WTC11 (cell line): ENCODE measurements around the gene GNG14. TPM values are rescaled to one million over a fixed set of nuclear protein-coding genes. Genes with fewer than 3 reads are reported as not detected.
"Not testable (repeated sequence)": the region's sequence is repeated elsewhere in the genome, so short reads cannot be mapped to it uniquely, and the experiment has no call there.

Experiments used
- ATAC-seq: fragments of 200-7000 bp; cut with Tn5 transposase; 2 replicates; pipeline ENCODE4 v1.10.0; 2021; ENCODE audit warnings: mild to moderate bottlenecking, moderate library complexity
- CTCF ChIA-PET: fragments of 300-600 bp; sonication (Branson Sonifier 250); formaldehyde crosslinking; loops from one replicate; lab custom pipeline; 2021; ENCODE audit warnings: antibody characterized with exemption; lab: Charles Lee
- POLR2A ChIA-PET: fragments of 350-600 bp; sonication (Branson Sonifier 250); formaldehyde crosslinking; loops from one replicate; lab custom pipeline; 2021; ENCODE audit warnings: antibody characterized with exemption; lab: Charles Lee
- DNase-seq: peaks from one replicate; pipeline ENCODE4 v3.0.0; 2021; ENCODE audit warnings: low spot score
- H3K27ac Mint-ChIP-seq: 2 replicates; pipeline ENCODE4 v1.8.0; 2021; ENCODE audit warnings: mixed read lengths
- H3K27me3 Mint-ChIP-seq: 2 replicates; pipeline ENCODE4 v1.8.0; 2021; ENCODE audit warnings: low read depth, mild to moderate bottlenecking, moderate library complexity, mixed read lengths
- H3K36me3 Mint-ChIP-seq: 2 replicates; pipeline ENCODE4 v1.8.0; 2021; ENCODE audit warnings: mixed read lengths
- H3K4me1 Mint-ChIP-seq: 2 replicates; pipeline ENCODE4 v1.8.0; 2022; ENCODE audit warnings: mixed read lengths
- H3K4me3 Mint-ChIP-seq: 2 replicates; pipeline ENCODE4 v1.8.0; 2021; ENCODE audit warnings: mild to moderate bottlenecking, moderate library complexity, mixed read lengths
- H3K9me3 Mint-ChIP-seq: 2 replicates; pipeline ENCODE4 v1.8.0; 2021; ENCODE audit warnings: mixed read lengths
- ATF1 ChIP-seq: sonication (generic); formaldehyde crosslinking; IDR thresholded peaks from 2 replicates; pipeline ENCODE4 v1.8.1; 2023; ENCODE audit warnings: mild to moderate bottlenecking, moderate library complexity, missing genetic modification reagents
- FOXJ3 ChIP-seq: sonication (generic); formaldehyde crosslinking; IDR thresholded peaks from 2 replicates; pipeline ENCODE4 v1.9.0; 2021; ENCODE audit warnings: missing genetic modification reagents, mild to moderate bottlenecking, borderline replicate concordance
- FOXK1 ChIP-seq: sonication (generic); formaldehyde crosslinking; IDR thresholded peaks from 2 replicates; pipeline ENCODE4 v1.8.0; 2022; ENCODE audit warnings: mild to moderate bottlenecking, moderate library complexity, missing genetic modification reagents
- GTF2I ChIP-seq: fragments of 250-450 bp; sonication (Bioruptor Pico); conservative IDR thresholded peaks from 2 replicates; pipeline ENCODE4 v1.4.0; 2021; ENCODE audit warnings: mild to moderate bottlenecking
- IRF2 ChIP-seq: sonication (generic); formaldehyde crosslinking; IDR thresholded peaks from 2 replicates; pipeline ENCODE4 v1.8.0; 2022; ENCODE audit warnings: low read depth, missing genetic modification reagents, borderline replicate concordance
- PRRX2 ChIP-seq: fragments of 250-450 bp; sonication (Bioruptor Pico); IDR thresholded peaks from 2 replicates; pipeline ENCODE4 v1.8.0; 2021; ENCODE audit warnings: mild to moderate bottlenecking
- RORB ChIP-seq: fragments of 250-450 bp; sonication (Bioruptor Pico); IDR thresholded peaks from 2 replicates; pipeline ENCODE4 v1.9.0; 2021; ENCODE audit warnings: mild to moderate bottlenecking
- SOX15 ChIP-seq: fragments of 250-450 bp; sonication (Bioruptor Pico); IDR thresholded peaks from 2 replicates; pipeline ENCODE4 v1.9.0; 2021; ENCODE audit warnings: mild to moderate bottlenecking
- ZNF263 ChIP-seq: sonication (generic); formaldehyde crosslinking; IDR thresholded peaks from 2 replicates; pipeline ENCODE4 v1.8.1; 2022; ENCODE audit warnings: low read depth, mild to moderate bottlenecking, moderate library complexity, missing genetic modification reagents
- ZNF671 ChIP-seq: fragments of 250-450 bp; sonication (Bioruptor Pico); IDR thresholded peaks from 2 replicates; pipeline ENCODE4 v1.8.0; 2021; ENCODE audit warnings: mild to moderate bottlenecking
- total RNA-seq: library from RNA; stranded (reverse); gene quantifications from 3 replicates; pipeline ENCODE4 v1.2.3, GENCODE V29; 2021
- TF ChIP-seq, protein P1 (sequence below): sonication (generic); formaldehyde crosslinking; conservative IDR thresholded peaks from 2 replicates; pipeline ENCODE4 v1.8.1; 2022; ENCODE audit warnings: mild to moderate bottlenecking, missing genetic modification reagents
- TF ChIP-seq, protein P2 (sequence below): fragments of 250-450 bp; sonication (Bioruptor Pico); IDR thresholded peaks from 2 replicates; pipeline ENCODE4 v1.9.0; 2021; ENCODE audit warnings: mild to moderate bottlenecking
- TF ChIP-seq, protein P3 (sequence below): fragments of 200-600 bp; IDR thresholded peaks from 2 replicates; pipeline ENCODE4 v1.8.0; 2022; ENCODE audit warnings: antibody characterized with exemption
- TF ChIP-seq, protein P4 (sequence below): fragments of 250-450 bp; sonication (Bioruptor Pico); conservative IDR thresholded peaks from 2 replicates; pipeline ENCODE4 v1.9.0; 2021; ENCODE audit warnings: mild to moderate bottlenecking
- TF ChIP-seq, protein P5 (sequence below): sonication (generic); formaldehyde crosslinking; IDR thresholded peaks from 2 replicates; pipeline ENCODE4 v1.8.1; 2022; ENCODE audit warnings: low read depth, missing genetic modification reagents, borderline replicate concordance

The GNG14 gene
- total RNA-seq, 1 experiment from 2014 or later: not detected

DNA sequence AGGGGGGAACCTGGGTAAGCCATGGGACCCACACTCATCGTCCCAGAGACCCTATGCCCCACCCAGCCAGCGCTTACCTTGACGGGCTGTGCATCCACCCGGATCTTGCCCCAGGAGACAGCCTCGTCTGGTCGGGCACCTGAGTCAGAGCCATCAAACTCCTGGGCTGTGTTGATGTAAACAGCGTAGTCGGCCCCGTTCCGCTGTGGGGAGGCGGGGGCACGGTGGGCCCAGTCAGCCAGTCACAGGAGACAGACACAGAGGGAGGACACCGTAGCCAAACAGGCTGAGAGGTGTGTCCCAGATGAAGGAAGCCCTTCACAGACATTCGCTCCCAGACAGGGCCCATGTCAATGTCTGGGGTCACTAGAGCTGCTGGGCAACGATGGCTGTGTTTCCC lies 11.9 kb upstream of the GNG14 start:
- CTCF ChIA-PET: interaction anchor here (0.6 to 2.4 kb wide), 9 partner anchors 10 to 126 kb away, joined by 3 to 12 read pairs (median 6); partner anchors contain the start of genes MAN2B1, THSD8, WDR83 and ZNF490
- no peak overlapping the region for H3K27ac Mint-ChIP-seq
- H3K4me1 Mint-ChIP-seq: peaks cover 4% of the 10 kb centered on the region; the same call in 1 of the 2 replicates
- DNase-seq (no peak), ATAC-seq (no peak)
- no peaks in the 10 kb centered on the region for H3K9me3 Mint-ChIP-seq
- TF ChIP-seq, protein P1, sequence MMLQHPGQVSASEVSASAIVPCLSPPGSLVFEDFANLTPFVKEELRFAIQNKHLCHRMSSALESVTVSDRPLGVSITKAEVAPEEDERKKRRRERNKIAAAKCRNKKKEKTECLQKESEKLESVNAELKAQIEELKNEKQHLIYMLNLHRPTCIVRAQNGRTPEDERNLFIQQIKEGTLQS: 0 out of 2 replicates have a peak, but pooled peaks have one; percentile 19
- TF ChIP-seq, protein P2, sequence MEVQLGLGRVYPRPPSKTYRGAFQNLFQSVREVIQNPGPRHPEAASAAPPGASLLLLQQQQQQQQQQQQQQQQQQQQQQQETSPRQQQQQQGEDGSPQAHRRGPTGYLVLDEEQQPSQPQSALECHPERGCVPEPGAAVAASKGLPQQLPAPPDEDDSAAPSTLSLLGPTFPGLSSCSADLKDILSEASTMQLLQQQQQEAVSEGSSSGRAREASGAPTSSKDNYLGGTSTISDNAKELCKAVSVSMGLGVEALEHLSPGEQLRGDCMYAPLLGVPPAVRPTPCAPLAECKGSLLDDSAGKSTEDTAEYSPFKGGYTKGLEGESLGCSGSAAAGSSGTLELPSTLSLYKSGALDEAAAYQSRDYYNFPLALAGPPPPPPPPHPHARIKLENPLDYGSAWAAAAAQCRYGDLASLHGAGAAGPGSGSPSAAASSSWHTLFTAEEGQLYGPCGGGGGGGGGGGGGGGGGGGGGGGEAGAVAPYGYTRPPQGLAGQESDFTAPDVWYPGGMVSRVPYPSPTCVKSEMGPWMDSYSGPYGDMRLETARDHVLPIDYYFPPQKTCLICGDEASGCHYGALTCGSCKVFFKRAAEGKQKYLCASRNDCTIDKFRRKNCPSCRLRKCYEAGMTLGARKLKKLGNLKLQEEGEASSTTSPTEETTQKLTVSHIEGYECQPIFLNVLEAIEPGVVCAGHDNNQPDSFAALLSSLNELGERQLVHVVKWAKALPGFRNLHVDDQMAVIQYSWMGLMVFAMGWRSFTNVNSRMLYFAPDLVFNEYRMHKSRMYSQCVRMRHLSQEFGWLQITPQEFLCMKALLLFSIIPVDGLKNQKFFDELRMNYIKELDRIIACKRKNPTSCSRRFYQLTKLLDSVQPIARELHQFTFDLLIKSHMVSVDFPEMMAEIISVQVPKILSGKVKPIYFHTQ (CRISPR knock-in tag): no peak
- H3K4me3 Mint-ChIP-seq: no peak overlapping the region
- POLR2A ChIA-PET: interaction anchor here (0.8 kb wide), 1 partner anchor 18 kb away, joined by 3 read pairs; no protein-coding TSS in a partner anchor
- no peaks in the 10 kb centered on the region for H3K27me3 Mint-ChIP-seq
- peaks cover 58% of the 10 kb centered on the region for H3K36me3 Mint-ChIP-seq

DNA sequence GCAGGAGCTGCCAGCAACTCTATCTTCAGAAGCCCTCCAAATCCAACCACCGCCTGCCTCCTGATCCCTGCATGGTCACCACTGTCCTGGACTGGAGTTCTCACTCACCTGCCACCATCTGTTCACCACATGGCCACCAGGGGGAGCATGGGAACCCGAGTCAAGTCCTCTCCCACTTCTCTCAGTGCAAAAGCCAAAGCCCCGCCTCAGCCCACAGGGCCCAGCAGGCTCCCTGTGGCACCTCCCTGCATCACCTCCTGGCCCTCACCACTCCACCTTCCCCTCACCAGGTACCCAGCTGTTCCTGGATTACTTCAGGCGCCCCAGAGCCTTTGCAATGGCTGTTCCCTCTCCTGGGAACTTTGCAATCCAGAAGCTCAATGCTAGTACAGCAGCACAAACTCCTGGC lies 11.4 kb upstream of the GNG14 start:
- POLR2A ChIA-PET: interaction anchor here (0.8 kb wide), 1 partner anchor 19 kb away, joined by 3 read pairs; no protein-coding TSS in a partner anchor
- H3K36me3 Mint-ChIP-seq: peaks cover 62% of the 10 kb centered on the region
- TF ChIP-seq, protein P3, sequence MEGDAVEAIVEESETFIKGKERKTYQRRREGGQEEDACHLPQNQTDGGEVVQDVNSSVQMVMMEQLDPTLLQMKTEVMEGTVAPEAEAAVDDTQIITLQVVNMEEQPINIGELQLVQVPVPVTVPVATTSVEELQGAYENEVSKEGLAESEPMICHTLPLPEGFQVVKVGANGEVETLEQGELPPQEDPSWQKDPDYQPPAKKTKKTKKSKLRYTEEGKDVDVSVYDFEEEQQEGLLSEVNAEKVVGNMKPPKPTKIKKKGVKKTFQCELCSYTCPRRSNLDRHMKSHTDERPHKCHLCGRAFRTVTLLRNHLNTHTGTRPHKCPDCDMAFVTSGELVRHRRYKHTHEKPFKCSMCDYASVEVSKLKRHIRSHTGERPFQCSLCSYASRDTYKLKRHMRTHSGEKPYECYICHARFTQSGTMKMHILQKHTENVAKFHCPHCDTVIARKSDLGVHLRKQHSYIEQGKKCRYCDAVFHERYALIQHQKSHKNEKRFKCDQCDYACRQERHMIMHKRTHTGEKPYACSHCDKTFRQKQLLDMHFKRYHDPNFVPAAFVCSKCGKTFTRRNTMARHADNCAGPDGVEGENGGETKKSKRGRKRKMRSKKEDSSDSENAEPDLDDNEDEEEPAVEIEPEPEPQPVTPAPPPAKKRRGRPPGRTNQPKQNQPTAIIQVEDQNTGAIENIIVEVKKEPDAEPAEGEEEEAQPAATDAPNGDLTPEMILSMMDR: peak; percentile 83
- TF ChIP-seq IRF2 (CRISPR knock-in tag): no peak
- no peak for TF ChIP-seq FOXK1
- no peak for TF ChIP-seq GTF2I (CRISPR knock-in tag)
- TF ChIP-seq, all 79 proteins: peak for 1
- Mint-ChIP-seq H3K27ac (no peak overlapping the region), H3K4me3 (no peak overlapping the region), H3K4me1 (peaks cover 7% of the 10 kb centered on the region; the same call in 1 of the 2 replicates), H3K27me3 (no peaks in the 10 kb centered on the region), H3K9me3 (no peaks in the 10 kb centered on the region)
- CTCF ChIA-PET: interaction anchor here (0.6 to 2.4 kb wide), 14 partner anchors 10 to 172 kb away, joined by 3 to 12 read pairs (median 4); partner anchors contain the start of genes GET3, MAN2B1, THSD8 and WDR83
- DNase-seq (peak; percentile 97), ATAC-seq (peak; percentile 52)

DNA sequence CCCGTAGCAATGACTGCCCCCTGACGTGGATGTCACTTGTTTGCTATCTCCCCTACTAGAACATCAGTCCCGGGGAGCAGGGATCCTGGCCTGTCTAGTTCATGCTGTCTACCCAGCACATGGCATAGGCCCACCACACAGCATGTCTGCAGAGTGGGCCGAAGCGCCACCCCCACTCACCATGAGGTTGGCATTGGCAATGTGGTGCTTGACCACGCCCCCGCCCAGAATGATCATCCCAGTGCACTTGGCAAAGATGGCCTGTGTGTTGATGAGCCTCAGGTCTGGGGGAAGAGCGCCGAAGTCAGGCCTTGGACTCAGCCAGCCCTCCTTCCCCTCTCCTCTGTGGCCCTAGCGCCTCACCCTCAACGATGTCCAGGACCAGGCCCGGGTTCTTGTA lies 10.9 kb upstream of the GNG14 start:
- POLR2A ChIA-PET: no interaction called here
- DNase-seq: no peak
- H3K27me3 Mint-ChIP-seq: no peaks in the 10 kb centered on the region
- H3K4me1 Mint-ChIP-seq: peaks cover 6% of the 10 kb centered on the region; the same call in 1 of the 2 replicates
- ATAC-seq: no peak
- H3K27ac Mint-ChIP-seq: no peak overlapping the region
- peaks cover 59% of the 10 kb centered on the region for H3K36me3 Mint-ChIP-seq
- H3K4me3 Mint-ChIP-seq: no peak overlapping the region
- no peak for TF ChIP-seq FOXJ3 (CRISPR knock-in tag)
- no peak for TF ChIP-seq SOX15 (CRISPR knock-in tag)
- no peak for TF ChIP-seq ATF1
- TF ChIP-seq ZNF671 (CRISPR knock-in tag): no peak
- TF ChIP-seq, protein P4, sequence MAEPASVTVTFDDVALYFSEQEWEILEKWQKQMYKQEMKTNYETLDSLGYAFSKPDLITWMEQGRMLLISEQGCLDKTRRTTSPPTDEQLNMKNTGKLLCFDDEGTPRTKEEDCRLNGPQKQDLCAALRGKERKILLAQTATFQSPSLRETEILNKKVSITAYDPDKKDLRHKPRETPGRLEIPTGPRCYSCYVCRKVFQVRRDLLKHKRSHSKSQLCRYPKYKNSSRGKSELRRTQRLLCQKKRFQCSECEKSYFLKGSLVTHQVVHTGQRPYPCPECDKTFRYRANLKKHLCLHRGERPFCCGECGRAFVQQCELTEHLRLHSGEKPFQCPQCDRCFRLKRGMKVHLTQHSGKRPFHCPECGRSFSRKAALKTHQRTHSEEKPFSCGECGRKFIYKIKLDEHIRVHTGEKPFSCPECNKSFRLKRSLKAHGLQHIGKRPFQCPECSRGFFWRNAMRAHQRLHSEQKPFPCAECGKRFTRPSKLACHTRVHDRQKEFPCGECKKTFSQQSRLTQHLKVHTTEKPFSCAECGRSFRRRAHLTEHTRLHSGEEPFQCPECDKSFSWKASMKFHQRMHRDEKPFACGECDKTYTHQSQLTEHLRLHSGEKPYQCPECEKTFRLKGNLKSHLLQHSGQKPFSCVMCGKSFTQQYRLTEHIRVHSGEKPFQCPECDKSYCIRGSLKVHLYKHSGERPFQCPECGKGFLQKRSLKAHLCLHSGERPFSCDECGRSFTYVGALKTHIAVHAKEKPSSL (CRISPR knock-in tag): no peak
- no peak for TF ChIP-seq ZNF263
- no peak for TF ChIP-seq RORB (CRISPR knock-in tag)
- TF ChIP-seq PRRX2: no peak
- TF ChIP-seq, protein P5, sequence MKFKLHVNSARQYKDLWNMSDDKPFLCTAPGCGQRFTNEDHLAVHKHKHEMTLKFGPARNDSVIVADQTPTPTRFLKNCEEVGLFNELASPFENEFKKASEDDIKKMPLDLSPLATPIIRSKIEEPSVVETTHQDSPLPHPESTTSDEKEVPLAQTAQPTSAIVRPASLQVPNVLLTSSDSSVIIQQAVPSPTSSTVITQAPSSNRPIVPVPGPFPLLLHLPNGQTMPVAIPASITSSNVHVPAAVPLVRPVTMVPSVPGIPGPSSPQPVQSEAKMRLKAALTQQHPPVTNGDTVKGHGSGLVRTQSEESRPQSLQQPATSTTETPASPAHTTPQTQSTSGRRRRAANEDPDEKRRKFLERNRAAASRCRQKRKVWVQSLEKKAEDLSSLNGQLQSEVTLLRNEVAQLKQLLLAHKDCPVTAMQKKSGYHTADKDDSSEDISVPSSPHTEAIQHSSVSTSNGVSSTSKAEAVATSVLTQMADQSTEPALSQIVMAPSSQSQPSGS (CRISPR knock-in tag): no peak
- TF ChIP-seq, all 79 proteins: peak for 0
- CTCF ChIA-PET: interaction anchor here (0.6 to 2.4 kb wide), 13 partner anchors 11 to 171 kb away, joined by 3 to 12 read pairs (median 4); partner anchors contain the start of genes GET3, MAN2B1, THSD8 and WDR83
- no peaks in the 10 kb centered on the region for H3K9me3 Mint-ChIP-seq

DNA sequence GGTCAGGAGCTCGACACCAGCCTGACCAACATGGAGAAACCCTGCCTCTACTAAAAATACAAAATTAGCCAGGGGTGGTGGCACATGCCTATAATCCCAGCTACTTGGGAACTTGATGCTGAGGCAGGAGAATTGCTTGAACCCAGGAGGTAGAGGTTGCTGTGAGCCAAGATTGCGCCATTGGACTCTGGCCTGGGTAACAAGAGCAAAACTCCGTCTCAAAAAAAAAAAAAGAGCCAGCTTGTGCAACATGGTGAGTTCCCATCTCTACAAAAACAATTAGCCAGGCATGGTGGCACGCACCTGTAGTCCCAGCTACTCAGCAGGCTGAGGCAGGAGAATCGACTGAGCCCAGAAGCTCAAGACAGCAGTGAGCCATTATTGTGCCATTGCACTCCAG lies 9.8 kb upstream of the GNG14 start:
- not testable (repeated sequence) for H3K4me3 Mint-ChIP-seq
- POLR2A ChIA-PET: interaction anchor here (0.6 kb wide), 1 partner anchor 289 kb away, joined by 6 read pairs; no protein-coding TSS in a partner anchor

More for the DNA sequence above, 9.8 kb upstream of the GNG14 start:
- DNase-seq, H3K9me3 Mint-ChIP-seq, H3K27ac Mint-ChIP-seq, H3K4me1 Mint-ChIP-seq, ATAC-seq, H3K27me3 Mint-ChIP-seq: not testable (repeated sequence)
- CTCF ChIA-PET: interaction anchor here (0.5 to 2.4 kb wide), 4 partner anchors 21 to 67 kb away, joined by 4 to 7 read pairs (median 6); partner anchors contain the start of genes ZNF490 and ZNF791
- peaks cover 52% of the 10 kb centered on the region for H3K36me3 Mint-ChIP-seq
